ENCODE data around the gene LGALS7B. TPM values are rescaled to one million over a fixed set of nuclear protein-coding genes. Genes with fewer than 3 reads are reported as not detected.
"Not testable (repeated sequence)": the region's sequence is repeated elsewhere in the genome, so short reads cannot be mapped to it uniquely, and the experiment has no call there.

LGALS7B gene
- total RNA-seq, 1 donor from 2014 or later = not detected

DNA sequence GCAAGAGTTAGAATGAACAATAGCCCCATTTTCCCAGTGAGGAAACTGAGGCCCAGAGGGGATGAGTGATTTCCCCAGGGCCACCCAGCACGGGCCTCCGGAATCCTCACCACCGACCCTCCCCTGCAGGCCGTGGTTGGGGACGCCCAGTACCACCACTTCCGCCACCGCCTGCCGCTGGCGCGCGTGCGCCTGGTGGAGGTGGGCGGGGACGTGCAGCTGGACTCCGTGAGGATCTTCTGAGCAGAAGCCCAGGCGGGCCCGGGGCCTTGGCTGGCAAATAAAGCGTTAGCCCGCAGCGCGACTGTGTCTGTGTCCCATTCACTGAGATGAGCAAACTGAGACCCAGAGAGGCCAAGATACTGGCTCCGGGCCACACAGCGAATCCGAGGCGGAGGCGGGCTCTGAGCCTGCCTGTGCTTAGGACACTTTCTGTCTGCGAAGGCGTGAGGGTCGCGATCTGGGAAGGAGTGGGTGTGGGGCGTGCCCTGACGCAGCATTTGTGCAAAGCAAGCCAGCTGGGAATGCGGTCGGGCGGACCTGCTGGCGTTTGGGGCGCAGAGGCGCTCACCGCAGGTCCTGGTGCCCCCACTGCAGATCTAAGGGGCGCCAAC is 2.6 kb downstream of the LGALS7B start:
- ATAC-seq = peak; percentile 94
- DNase-seq (ENCODE audit: missing footprints); intact Hi-C loops (cut with DNase I): not testable (repeated sequence)

DNA sequence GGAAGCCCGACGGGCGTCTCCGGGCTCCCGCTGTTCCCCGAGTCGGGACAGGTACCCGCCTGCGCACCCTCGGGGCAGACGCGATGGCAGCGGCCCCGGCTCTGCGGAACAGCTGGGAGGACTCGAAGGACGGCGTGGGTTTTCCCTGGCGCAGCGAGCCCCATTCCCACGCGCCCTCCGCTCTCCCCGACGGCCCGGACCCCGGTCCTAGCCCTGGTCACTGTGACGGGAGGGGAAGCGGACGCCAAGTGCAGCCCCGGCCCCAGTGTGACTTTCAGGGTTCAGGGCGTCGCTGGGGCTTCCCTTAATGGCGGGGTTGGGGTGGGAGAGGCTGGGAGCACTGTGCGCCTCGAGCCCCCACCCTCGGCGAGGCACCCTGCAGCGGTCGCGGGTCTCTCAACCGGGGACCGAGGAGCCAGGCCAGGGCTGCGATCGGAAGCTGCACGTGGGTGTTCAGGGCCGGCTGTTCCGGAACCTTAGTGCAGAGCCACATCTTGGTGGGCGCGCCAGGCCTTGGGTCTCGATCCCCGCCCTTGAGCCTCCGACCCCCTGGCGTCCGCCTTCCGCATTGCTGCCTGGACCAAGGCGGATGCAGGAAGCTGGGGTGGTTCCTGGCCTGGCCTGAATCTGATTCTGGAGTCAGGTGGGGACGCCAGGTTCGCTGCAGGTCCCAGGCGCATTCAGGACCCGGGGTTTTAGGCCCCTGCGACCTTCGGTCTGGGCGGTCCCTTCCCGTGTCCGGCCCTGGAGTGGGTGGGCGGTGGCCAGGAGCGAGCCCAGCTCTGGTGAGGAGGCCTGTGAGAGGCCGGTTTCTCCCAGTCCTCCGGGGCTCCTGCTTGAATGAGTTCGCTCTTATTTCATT is 3.5 kb downstream of the LGALS7B start:
- intact Hi-C loops (cut with DNase I) = no loop called here
- ATAC-seq = peak; percentile 38
- peak; percentile 77 for DNase-seq (ENCODE audit: missing footprints)

DNA sequence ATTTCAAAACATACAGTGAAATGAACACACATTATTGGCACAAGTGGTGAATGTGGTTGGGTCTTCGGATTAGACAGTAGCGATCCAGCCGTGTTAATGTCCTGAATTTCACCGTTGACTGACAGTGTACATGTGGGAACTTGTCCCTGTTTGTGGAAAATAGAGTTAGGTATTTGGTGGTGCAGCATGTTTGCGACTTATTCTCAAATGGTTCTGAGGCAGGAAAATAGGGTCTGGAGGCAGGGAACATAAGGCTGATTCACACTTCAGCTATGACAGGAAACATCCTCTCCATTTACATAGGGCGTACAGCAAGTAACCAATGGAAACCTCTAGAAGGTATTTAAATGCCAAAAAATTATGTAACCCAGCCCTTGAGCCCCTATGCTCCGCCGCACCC is 4.2 kb downstream of the LGALS7B start:
- no peak for ATAC-seq
- no peak for DNase-seq (ENCODE audit: missing footprints)
- intact Hi-C loops (cut with DNase I) = no loop called here

GRCh38 chr19:38793671-38794070 is 4.7 kb downstream of the LGALS7B start:
- no peak for DNase-seq (ENCODE audit: missing footprints)
- intact Hi-C loops (cut with DNase I) = no loop called here
- ATAC-seq = no peak

DNA sequence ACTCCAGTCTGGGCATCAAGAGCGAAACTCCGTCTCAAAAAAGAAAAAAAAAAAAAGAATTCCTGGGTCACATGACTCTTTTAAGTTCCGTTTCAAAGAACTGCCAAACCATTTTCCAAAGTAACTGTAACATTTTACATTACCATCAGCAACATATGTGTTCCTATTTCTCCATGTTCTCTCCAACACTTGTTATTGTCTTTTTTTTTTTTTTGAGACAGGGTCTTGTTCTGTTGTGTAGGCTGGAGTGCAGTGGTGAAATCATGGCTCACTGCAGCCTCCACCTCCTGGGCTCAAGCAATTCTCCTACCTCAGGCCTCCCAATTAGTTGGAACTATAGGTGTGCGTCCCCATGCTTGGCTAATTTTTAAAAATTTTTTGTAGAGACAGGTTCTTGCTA is 6.5 kb downstream of the LGALS7B start:
- intact Hi-C loops (cut with DNase I) = no loop called here
- no peak for DNase-seq (ENCODE audit: missing footprints)
- no peak for ATAC-seq

- ATAC-seq (no peak), DNase-seq (ENCODE audit: missing footprints) (no peak)
- intact Hi-C loops (cut with DNase I) = no loop called here
Observed at GRCh38 chr19:38796154-38796553, 7.2 kb downstream of the LGALS7B start.

DNA sequence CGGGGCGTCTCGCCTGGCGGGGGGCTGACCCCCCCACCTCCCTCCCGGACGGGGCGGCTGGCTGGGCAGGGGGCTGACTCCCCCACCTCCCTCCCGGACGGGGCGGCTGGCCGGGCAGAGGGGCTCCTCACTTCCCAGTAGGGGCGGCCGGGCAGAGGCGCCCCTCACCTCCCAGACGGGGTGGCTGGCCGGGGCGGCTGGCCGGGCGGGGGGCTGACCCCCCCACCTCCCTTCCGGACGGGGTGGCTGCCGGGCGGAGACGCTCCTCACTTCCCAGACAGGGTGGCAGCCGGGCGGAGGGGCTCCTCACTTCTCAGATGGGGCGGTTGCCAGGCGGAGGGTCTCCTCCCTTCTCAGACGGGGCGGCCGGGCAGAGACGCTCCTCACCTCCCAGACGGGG is 8.8 kb downstream of the LGALS7B start:
- ATAC-seq; intact Hi-C loops (cut with DNase I); DNase-seq (ENCODE audit: missing footprints): not testable (repeated sequence)

DNA sequence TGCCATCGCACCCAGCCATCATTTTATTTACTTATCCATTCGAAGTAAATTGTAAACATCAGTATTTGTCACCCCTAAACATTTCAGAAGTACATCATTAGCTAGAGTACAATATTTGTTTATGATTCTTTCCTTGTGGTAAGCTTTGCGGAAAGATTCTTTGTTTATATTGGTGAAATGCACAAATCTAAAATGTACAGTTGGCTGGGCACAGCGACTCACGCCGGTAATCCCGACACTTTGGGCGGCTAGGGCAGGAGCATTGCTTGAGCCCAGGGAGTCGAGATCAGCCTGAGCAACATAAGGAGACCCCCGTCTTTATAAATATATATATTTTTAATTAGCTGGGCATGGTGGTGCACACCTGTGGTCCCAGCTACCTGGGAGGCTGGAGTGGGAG is 10.1 kb downstream of the LGALS7B start:
- ATAC-seq (no peak), DNase-seq (ENCODE audit: missing footprints) (no peak)
- intact Hi-C loops (cut with DNase I) = no loop called here

GRCh38 chr19:38800577-38801347 is 11.8 kb downstream of the LGALS7B start:
- no peak for ATAC-seq
- intact Hi-C loops (cut with DNase I) = no loop called here
- no peak for DNase-seq (ENCODE audit: missing footprints)

- ATAC-seq = no peak
- no peak for DNase-seq (ENCODE audit: missing footprints)
- intact Hi-C loops (cut with DNase I) = no loop called here
Observed at GRCh38 chr19:38801359-38802095, 12.5 kb downstream of the LGALS7B start.

DNA sequence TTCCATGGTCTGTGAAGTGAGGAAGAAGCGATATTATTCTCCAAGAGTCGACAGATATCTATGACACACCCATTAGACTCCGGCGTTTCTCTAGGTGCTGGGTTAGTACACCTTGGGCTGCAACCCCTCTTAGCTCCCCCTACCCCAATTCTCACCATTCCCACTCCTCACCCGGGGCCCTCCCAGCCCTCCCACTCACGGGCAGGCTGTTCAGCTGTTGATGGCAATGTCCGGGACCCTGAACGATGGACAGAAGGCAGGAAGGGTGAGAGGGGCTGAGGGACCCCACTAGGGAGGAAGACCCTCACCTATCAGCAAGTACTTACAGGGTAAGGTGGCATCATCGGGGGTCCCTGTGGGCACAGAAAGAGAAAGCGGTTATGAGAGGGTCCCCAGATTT is 14.5 kb downstream of the LGALS7B start:
- DNase-seq (ENCODE audit: missing footprints) (no peak), ATAC-seq (no peak)
- intact Hi-C loops (cut with DNase I) = no loop called here

GRCh38 chr19:38805180-38805579 is 16.2 kb downstream of the LGALS7B start:
- no peak for ATAC-seq
- intact Hi-C loops (cut with DNase I) = no loop called here

DNA sequence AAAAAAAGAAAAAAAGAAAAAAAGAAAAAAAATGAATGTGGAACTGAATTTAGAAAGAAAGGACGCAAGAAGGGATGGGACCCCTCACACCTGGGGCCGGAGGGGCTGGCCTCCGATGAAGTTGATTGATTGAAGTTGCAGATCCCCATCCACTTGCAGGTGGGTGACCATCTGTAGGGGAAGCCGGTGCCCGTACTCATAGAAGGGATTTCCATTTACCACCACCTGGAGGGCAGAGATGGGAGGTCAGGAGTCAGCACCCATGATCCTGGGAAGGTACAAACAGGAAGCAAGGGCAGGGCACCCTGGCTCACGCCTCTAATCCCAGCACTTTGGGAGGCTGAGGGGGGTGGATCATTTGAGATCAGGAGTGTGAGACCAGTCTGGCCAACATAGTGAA is 17.4 kb downstream of the LGALS7B start:
- DNase-seq (ENCODE audit: missing footprints) (no peak), ATAC-seq (no peak)
- intact Hi-C loops (cut with DNase I) = no loop called here

More at GRCh38 chr19:38805180-38805579, 16.2 kb downstream of the LGALS7B start:
- DNase-seq (ENCODE audit: missing footprints) = no peak

DNA sequence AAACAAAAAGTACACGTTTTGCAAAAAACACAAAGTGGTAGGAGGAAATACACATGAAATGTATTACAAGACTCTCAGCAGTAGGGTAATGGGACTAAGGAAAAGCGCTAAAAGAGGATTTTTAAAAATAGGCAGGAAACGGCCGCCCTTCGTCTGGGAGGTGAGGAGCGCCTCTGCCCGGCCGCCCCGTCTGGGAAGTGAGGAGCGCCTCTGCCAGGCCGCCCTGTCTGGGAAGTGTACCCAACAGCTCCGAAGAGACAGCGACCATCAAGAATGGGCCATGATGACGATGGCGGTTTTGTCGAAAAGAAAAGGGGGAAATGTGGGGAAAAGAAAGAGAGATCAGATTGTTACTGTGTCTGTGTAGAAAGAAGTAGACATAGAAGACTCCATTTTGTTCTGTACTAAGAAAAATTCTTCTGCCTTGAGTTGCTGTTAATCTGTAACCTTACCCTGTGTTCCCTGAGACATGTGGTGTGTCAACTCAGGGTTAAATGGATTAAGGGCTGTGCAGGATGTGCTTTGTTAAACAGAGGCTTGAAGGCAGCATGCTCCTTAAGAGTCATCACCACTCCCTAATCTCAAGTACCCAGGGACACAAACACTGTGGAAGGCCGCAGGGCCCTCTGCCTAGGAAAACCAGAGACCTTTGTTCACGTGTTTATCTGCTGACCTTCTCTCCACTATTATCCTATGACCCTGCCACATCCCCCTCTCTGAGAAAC is 18.5 kb downstream of the LGALS7B start:
- ATAC-seq; intact Hi-C loops (cut with DNase I); DNase-seq (ENCODE audit: missing footprints): not testable (repeated sequence)

DNA sequence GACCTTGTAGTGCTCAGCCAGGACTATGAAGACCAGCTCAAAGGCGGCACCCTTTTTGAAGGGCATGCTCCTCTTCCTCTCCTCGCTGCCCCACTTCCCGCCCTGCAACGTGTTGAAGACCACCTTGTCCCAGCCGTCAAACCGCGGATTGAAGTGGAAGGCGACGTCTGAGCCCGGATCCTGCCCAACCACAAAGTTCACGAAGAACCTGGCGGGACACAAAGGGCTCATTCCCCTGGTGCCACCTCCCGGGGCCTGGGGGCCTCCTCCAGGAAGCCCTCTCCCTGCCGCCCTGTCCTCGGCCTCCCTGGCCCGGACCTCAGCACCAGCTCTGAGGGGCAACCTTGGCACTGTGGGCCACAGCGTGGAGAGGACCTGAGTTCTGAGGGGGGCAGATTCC is 19.7 kb downstream of the LGALS7B start:
- intact Hi-C loops (cut with DNase I) = no loop called here
- ATAC-seq = no peak
- no peak for DNase-seq (ENCODE audit: missing footprints)

- intact Hi-C loops (cut with DNase I) = no loop called here
- no peak for DNase-seq (ENCODE audit: missing footprints)
- no peak for ATAC-seq
Observed at GRCh38 chr19:38809592-38810252, 20.7 kb downstream of the LGALS7B start.

DNA sequence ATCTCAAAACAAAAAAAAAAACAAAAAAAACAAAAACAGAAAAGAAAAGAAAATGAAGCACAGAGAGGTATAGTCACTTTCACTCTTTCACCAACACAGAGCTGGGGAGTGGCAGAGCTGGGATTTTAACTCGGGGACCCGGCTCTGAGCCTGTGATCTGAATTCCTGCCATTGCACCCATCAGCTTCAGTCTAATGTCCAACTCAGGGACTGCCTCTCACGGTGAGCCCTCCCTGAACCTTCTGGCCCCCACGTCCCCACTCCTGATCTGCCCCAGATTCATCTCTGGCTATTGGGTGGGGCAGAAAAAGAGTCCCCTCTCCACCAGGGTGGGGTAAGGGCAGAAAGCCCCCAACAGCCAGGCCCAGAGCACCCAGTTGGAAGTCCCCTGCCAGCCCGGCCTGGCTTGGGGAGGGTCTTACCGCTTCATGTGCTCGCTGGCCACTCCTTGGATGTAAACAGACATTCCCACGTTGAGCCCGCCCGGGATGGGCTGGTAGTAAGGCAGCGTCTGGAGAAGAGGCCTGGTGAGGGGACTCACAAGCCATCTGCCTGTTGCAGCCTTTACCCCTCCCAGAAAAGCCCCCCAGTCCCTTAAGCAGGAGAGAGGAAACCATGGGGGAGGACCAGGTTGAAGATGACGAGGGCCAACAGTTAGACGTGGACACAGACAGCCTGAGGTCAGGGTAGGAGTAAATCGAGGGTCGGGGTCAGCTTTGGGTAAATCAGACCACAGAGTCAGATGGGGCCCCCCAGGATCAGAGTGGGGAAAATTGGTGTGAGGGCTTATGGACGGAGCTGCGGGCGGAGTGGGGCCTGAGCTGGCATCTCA is 23.2 kb downstream of the LGALS7B start:
- intact Hi-C loops (cut with DNase I) = no loop called here
- ATAC-seq = no peak
- DNase-seq (ENCODE audit: missing footprints) = no peak
